ENCODE results near the gene SNIP1. TPM values are rescaled to one million over a fixed set of nuclear protein-coding genes. Genes with fewer than 3 reads are reported as not detected.

Gene SNIP1
- total RNA-seq, result 10 to 100 TPM; 67.2 to 74.8 (median 68.1) TPM
- total RNA-seq (2013), result 30.5 TPM

- no peaks in the 10 kb centered on the region for H3K36me3 Mint-ChIP-seq
- Histone ChIP-seq H3K9me3 (ENCODE audit: control insufficient read depth, insufficient read depth, low read length) (no peaks in the 10 kb centered on the region), H3K4me1 (ENCODE audit: control insufficient read depth, insufficient read depth, low read length) (peaks cover 15% of the 10 kb centered on the region), H3K27ac (ENCODE audit: low read length) (peak within 1 kb of the TSS; percentile 84), H3K27me3 (ENCODE audit: control insufficient read depth, insufficient read depth, low read length) (no peaks in the 10 kb centered on the region), H3K36me3 (ENCODE audit: control insufficient read depth, insufficient read depth, low read length) (peaks cover 4% of the 10 kb centered on the region), H3K4me3 (ENCODE audit: low read length) (peak within 1 kb of the TSS; percentile 81)
- intact Hi-C loops (cut with micrococcal nuclease), result loop anchor here (2.0 to 5.0 kb wide), 2 partner anchors 39 to 43 kb away; partner anchors contain the start of genes GNL2 and MEAF6
- WGBS (ENCODE audit: insufficient coverage), result 13% methylated on average over 53 of the region's 54 CpGs
- peak within 1 kb of the TSS; percentile 93 to 98 for H3K27ac Mint-ChIP-seq
- peaks cover 0 to 2% of the 10 kb centered on the region in 2 donors for H3K27me3 Mint-ChIP-seq (ENCODE audit: low read depth in 2 of 2)
- DNase-seq, result peak; percentile 85 to 96
- ATAC-seq, result peak; percentile 94 to 99 (median 94)
- TF ChIP-seq, protein P1, sequence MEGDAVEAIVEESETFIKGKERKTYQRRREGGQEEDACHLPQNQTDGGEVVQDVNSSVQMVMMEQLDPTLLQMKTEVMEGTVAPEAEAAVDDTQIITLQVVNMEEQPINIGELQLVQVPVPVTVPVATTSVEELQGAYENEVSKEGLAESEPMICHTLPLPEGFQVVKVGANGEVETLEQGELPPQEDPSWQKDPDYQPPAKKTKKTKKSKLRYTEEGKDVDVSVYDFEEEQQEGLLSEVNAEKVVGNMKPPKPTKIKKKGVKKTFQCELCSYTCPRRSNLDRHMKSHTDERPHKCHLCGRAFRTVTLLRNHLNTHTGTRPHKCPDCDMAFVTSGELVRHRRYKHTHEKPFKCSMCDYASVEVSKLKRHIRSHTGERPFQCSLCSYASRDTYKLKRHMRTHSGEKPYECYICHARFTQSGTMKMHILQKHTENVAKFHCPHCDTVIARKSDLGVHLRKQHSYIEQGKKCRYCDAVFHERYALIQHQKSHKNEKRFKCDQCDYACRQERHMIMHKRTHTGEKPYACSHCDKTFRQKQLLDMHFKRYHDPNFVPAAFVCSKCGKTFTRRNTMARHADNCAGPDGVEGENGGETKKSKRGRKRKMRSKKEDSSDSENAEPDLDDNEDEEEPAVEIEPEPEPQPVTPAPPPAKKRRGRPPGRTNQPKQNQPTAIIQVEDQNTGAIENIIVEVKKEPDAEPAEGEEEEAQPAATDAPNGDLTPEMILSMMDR (IDR thresholded peaks at IDR 0.05), result no peak
- H3K9me3 Mint-ChIP-seq, result no peaks in the 10 kb centered on the region
- H3K4me1 Mint-ChIP-seq, result peaks cover 38 to 45% of the 10 kb centered on the region in 2 donors
- peak within 1 kb of the TSS; percentile 99 for H3K4me3 Mint-ChIP-seq
Measured at GRCh38 chr1:37553927-37554808, at the start of gene SNIP1. TSS of gene SNIP1 (minus strand) at chr1:37554293. CDS start at chr1:37554229, 64 bp downstream.

GRCh38 chr1:37602750-37603694 lies 48.9 kb upstream of the SNIP1 start:
- Histone ChIP-seq H3K27me3 (ENCODE audit: control insufficient read depth, insufficient read depth, low read length) (no peaks in the 10 kb centered on the region), H3K4me3 (ENCODE audit: low read length) (no peak overlapping the region), H3K9me3 (ENCODE audit: control insufficient read depth, insufficient read depth, low read length) (no peaks in the 10 kb centered on the region), H3K36me3 (ENCODE audit: control insufficient read depth, insufficient read depth, low read length) (no peaks in the 10 kb centered on the region), H3K27ac (ENCODE audit: low read length) (no peak overlapping the region), H3K4me1 (ENCODE audit: control insufficient read depth, insufficient read depth, low read length) (peaks cover 3% of the 10 kb centered on the region)
- intact Hi-C loops (cut with micrococcal nuclease), result loop anchor here (1.0 kb wide), 1 partner anchor 79 kb away; no protein-coding TSS in a partner anchor
- H3K4me3 Mint-ChIP-seq, result no peak overlapping the region
- H3K36me3 Mint-ChIP-seq, result no peaks in the 10 kb centered on the region
- peak; percentile 58 to 75 (median 67) for ATAC-seq
- TF ChIP-seq, protein P1 (IDR thresholded peaks at IDR 0.05), result peak; percentile 61
- no peak overlapping the region for H3K27ac Mint-ChIP-seq
- H3K4me1 Mint-ChIP-seq, result peaks cover 5% of the 10 kb centered on the region in 2 donors
- no peaks in the 10 kb centered on the region for H3K9me3 Mint-ChIP-seq
- 33% methylated on average over 6 of the region's 8 CpGs for WGBS (ENCODE audit: insufficient coverage)
- peak in 1 of 2 donors; percentile 71 for DNase-seq
- H3K27me3 Mint-ChIP-seq (ENCODE audit: low read depth in 2 of 2), result peaks cover 0 to 11% of the 10 kb centered on the region in 2 donors

GRCh38 chr1:37601441-37601840 lies 47.3 kb upstream of the SNIP1 start:
- H3K27me3 Mint-ChIP-seq (ENCODE audit: low read depth in 2 of 2), result peaks cover 0 to 11% of the 10 kb centered on the region in 2 donors
- DNase-seq, result no peak
- TF ChIP-seq, protein P1 (IDR thresholded peaks at IDR 0.05), result no peak
- Histone ChIP-seq H3K27ac (ENCODE audit: low read length) (no peak overlapping the region), H3K4me3 (ENCODE audit: low read length) (no peak overlapping the region), H3K36me3 (ENCODE audit: control insufficient read depth, insufficient read depth, low read length) (no peaks in the 10 kb centered on the region), H3K9me3 (ENCODE audit: control insufficient read depth, insufficient read depth, low read length) (no peaks in the 10 kb centered on the region), H3K4me1 (ENCODE audit: control insufficient read depth, insufficient read depth, low read length) (peaks cover 3% of the 10 kb centered on the region), H3K27me3 (ENCODE audit: control insufficient read depth, insufficient read depth, low read length) (no peaks in the 10 kb centered on the region)
- no peaks in the 10 kb centered on the region for H3K36me3 Mint-ChIP-seq
- peaks cover 9% of the 10 kb centered on the region in 2 donors for H3K4me1 Mint-ChIP-seq
- intact Hi-C loops (cut with micrococcal nuclease), result no loop called here
- H3K27ac Mint-ChIP-seq, result no peak overlapping the region
- no peak overlapping the region for H3K4me3 Mint-ChIP-seq
- H3K9me3 Mint-ChIP-seq, result no peaks in the 10 kb centered on the region
- ATAC-seq, result no peak

Data from natural killer cell (primary cell).